Measurements from ENCODE around the gene ZNF441. TPM values are rescaled to one million over a fixed set of nuclear protein-coding genes. Genes with fewer than 3 reads are reported as not detected.

The ZNF441 gene
- polyA plus RNA-seq, 5 donors: 8.1 to 16.3 (median 12.3) TPM

Other genes starting within 250 kb of the ZNF441 start
- 10 to 100 TPM; 26.9 to 44.8 (median 32.0) TPM for gene ECSIT, start 237.9 kb upstream of the ZNF441 start, polyA plus RNA-seq (ENCODE audit: insufficient read depth in 1 of 5, insufficient read length in 5 of 5, low replicate concordance in 1 of 5)
- 10 to 100 TPM in 2 of 5 donors, 1 to 10 TPM in 3; 4.2 to 21.1 (median 9.8) TPM for gene CNN1, start 228.1 kb upstream of the ZNF441 start, polyA plus RNA-seq (ENCODE audit: insufficient read depth in 1 of 5, insufficient read length in 5 of 5, low replicate concordance in 1 of 5)
- 10 to 100 TPM; 38.5 to 60.3 (median 39.3) TPM for gene ELOF1, start 207.8 kb upstream of the ZNF441 start, polyA plus RNA-seq (ENCODE audit: insufficient read depth in 1 of 5, insufficient read length in 5 of 5, low replicate concordance in 1 of 5)
- gene ACP5, start 189.4 kb upstream of the ZNF441 start, polyA plus RNA-seq (ENCODE audit: insufficient read depth in 1 of 5, insufficient read length in 5 of 5, low replicate concordance in 1 of 5): 1 to 10 TPM; 2.6 to 4.4 (median 3.5) TPM
- gene ZNF627, start 169.5 kb upstream of the ZNF441 start, polyA plus RNA-seq (ENCODE audit: insufficient read depth in 1 of 5, insufficient read length in 5 of 5, low replicate concordance in 1 of 5): 10 to 100 TPM; 29.8 to 43.8 (median 37.0) TPM
- gene ZNF823, start 28.1 kb upstream of the ZNF441 start, polyA plus RNA-seq (ENCODE audit: insufficient read depth in 1 of 5, insufficient read length in 5 of 5, low replicate concordance in 1 of 5): 10 to 100 TPM in 2 of 5 donors, 1 to 10 TPM in 3; 7.0 to 11.0 (median 9.0) TPM
- 10 to 100 TPM in 1 of 5 donors, 1 to 10 TPM in 4; 6.3 to 11.8 (median 8.3) TPM for gene ZNF491, start 31.5 kb downstream of the ZNF441 start, polyA plus RNA-seq (ENCODE audit: insufficient read depth in 1 of 5, insufficient read length in 5 of 5, low replicate concordance in 1 of 5)
- gene ZNF440, start 47.3 kb downstream of the ZNF441 start, polyA plus RNA-seq (ENCODE audit: insufficient read depth in 1 of 5, insufficient read length in 5 of 5, low replicate concordance in 1 of 5): 10 to 100 TPM; 15.3 to 25.4 (median 23.2) TPM
- 10 to 100 TPM; 12.8 to 22.7 (median 18.5) TPM for gene ZNF439, start 81.7 kb downstream of the ZNF441 start, polyA plus RNA-seq (ENCODE audit: insufficient read depth in 1 of 5, insufficient read length in 5 of 5, low replicate concordance in 1 of 5)
- gene ZNF69, start 120.8 kb downstream of the ZNF441 start, polyA plus RNA-seq (ENCODE audit: insufficient read depth in 1 of 5, insufficient read length in 5 of 5, low replicate concordance in 1 of 5): 10 to 100 TPM; 10.1 to 26.0 (median 17.6) TPM
- 10 to 100 TPM; 17.0 to 25.4 (median 20.2) TPM for gene ZNF700, start 158.1 kb downstream of the ZNF441 start, polyA plus RNA-seq (ENCODE audit: insufficient read depth in 1 of 5, insufficient read length in 5 of 5, low replicate concordance in 1 of 5)
- gene ZNF763, start 198.0 kb downstream of the ZNF441 start, polyA plus RNA-seq (ENCODE audit: insufficient read depth in 1 of 5, insufficient read length in 5 of 5, low replicate concordance in 1 of 5): 10 to 100 TPM in 1 of 5 donors, 1 to 10 TPM in 4; 5.3 to 11.1 (median 8.3) TPM

Data from right lung (tissue), 5 donors.